Transverse colon (tissue), 4 donors: Measurements from ENCODE around the gene LORICRIN.

Experiments used
- CTCF ChIP-seq, 5 experiments: fragments of 200-600 bp in 3 of 5; fragments of 450-650 bp in 2 of 5; sonication (generic) in 3 of 5; IDR thresholded peaks; 1 replicate in 2 of 5; 2 replicates in 3 of 5; pipeline ENCODE4 v1.5.1; 2016 to 2017; ENCODE audit warnings: antibody characterized with exemption in 5 of 5, inconsistent platforms in 3 of 5, mild to moderate bottlenecking in 2 of 5, moderate library complexity in 1 of 5
- EP300 ChIP-seq: sonication (generic); formaldehyde crosslinking; IDR thresholded peaks from one replicate; pipeline ENCODE4 v1.6.1; 2017; ENCODE audit warnings: antibody characterized with exemption, low read depth
- POLR2A ChIP-seq: fragments of 450-650 bp; IDR thresholded peaks from one replicate; pipeline ENCODE4 v1.6.1; 2016; ENCODE audit warnings: antibody characterized with exemption, mild to moderate bottlenecking, moderate library complexity
- POLR2AphosphoS5 ChIP-seq, 3 donors: sonication (generic); formaldehyde crosslinking; IDR thresholded peaks; one replicate each; pipeline ENCODE4 v1.6.1; 2016; ENCODE audit warnings: antibody characterized with exemption in 3 of 3

- TF ChIP-seq CTCF (IDR thresholded peaks at IDR 0.05) = no peak
- no peak for TF ChIP-seq POLR2AphosphoS5 (IDR thresholded peaks at IDR 0.05)
- TF ChIP-seq EP300 = no peak
- no peak for TF ChIP-seq POLR2A
Observed at GRCh38 chr1:153251087-153251486, 8.4 kb upstream of the LORICRIN start.
